SK-N-SH (cell line): ENCODE data around the gene SLC35E2B. TPM values are rescaled to one million over a fixed set of nuclear protein-coding genes. Genes with fewer than 3 reads are reported as not detected.
"Not testable (repeated sequence)": the region's sequence is repeated elsewhere in the genome, so short reads cannot be mapped to it uniquely, and the experiment has no call there.

Experiments used
- CTCF ChIA-PET: fragments of 300-600, 350-600 bp; formaldehyde crosslinking; extraction: SDS; loops from one replicate; lab custom pipeline; 2021; lab: Yijun Ruan, JAX
- POLR2A ChIA-PET: fragments of 350-600 bp; sonication (Branson Sonifier 250); formaldehyde crosslinking; extraction: SDS; loops from one replicate; lab custom pipeline; 2020; ENCODE audit warnings: antibody characterized with exemption, inconsistent platforms; lab: Yijun Ruan, JAX
- DNase-seq: peaks from one replicate; pipeline ENCODE4 v3.0.0; 2012
- H2AFZ ChIP-seq: fragments of 200-600 bp; sonication (generic); 2 replicates; pipeline ENCODE4 v1.8.1; 2016; ENCODE audit warnings: antibody characterized with exemption, mild to moderate bottlenecking, low read depth
- H3F3A ChIP-seq: fragments of 200-600 bp; sonication (generic); replicated peaks from 2 replicates; pipeline ENCODE3; 2016; ENCODE audit warnings: antibody characterized with exemption, mild to moderate bottlenecking; ENCODE audit not compliant: insufficient read depth
- H3K27ac ChIP-seq, 2 experiments: fragments of 200-500 bp in 1 of 2; fragments of 200-600 bp in 1 of 2; sonication (Bioruptor generic) in 1 of 2; sonication (generic), shearing (Covaris generic) in 1 of 2; 2 replicates each; pipeline versions ENCODE4 v1.5.1 to v1.6.1; 2014 to 2016; ENCODE audit warnings: low read depth in 2 of 2, inconsistent platforms in 1 of 2, low read length in 1 of 2, mild to moderate bottlenecking in 1 of 2, mixed read lengths in 1 of 2
- H3K27me3 ChIP-seq: fragments of 200-600 bp; sonication (generic), shearing (Covaris generic); 2 replicates; pipeline ENCODE4 v1.6.1; 2016; ENCODE audit warnings: mixed run types; ENCODE audit not compliant: insufficient read depth
- H3K36me3 ChIP-seq, 2 experiments: fragments of 200-500 bp in 1 of 2; fragments of 200-600 bp in 1 of 2; sonication (Bioruptor generic) in 1 of 2; sonication (generic) in 1 of 2; replicated peaks in 1 of 2; 2 replicates each; pipeline versions ENCODE3 to v1.5.1; 2014 to 2016; ENCODE audit warnings: low read length in 1 of 2, mild to moderate bottlenecking in 1 of 2; ENCODE audit not compliant: insufficient read depth in 2 of 2, control insufficient read depth in 1 of 2
- H3K4me1 ChIP-seq, 2 experiments: fragments of 200-500 bp in 1 of 2; fragments of 200-600 bp in 1 of 2; sonication (Bioruptor generic) in 1 of 2; sonication (generic), shearing (Covaris generic) in 1 of 2; 2 replicates each; pipeline versions ENCODE4 v1.5.1 to v1.6.1; 2014 to 2016; ENCODE audit warnings: low read depth in 1 of 2, low read length in 1 of 2, mixed run types in 1 of 2; ENCODE audit not compliant: insufficient read depth in 2 of 2, control insufficient read depth in 1 of 2
- H3K4me2 ChIP-seq: fragments of 200-600 bp; sonication (generic), shearing (Covaris generic); 2 replicates; pipeline ENCODE4 v1.6.1; 2017; ENCODE audit warnings: mixed run types
- H3K4me3 ChIP-seq, 2 experiments: fragments of 200-500 bp in 1 of 2; fragments of 200-600 bp in 1 of 2; sonication (Bioruptor generic) in 1 of 2; sonication (generic), shearing (Covaris generic) in 1 of 2; 2 replicates each; pipeline versions ENCODE4 v1.5.1 to v1.8.1; 2014 to 2016; ENCODE audit warnings: low read depth in 2 of 2, inconsistent platforms in 1 of 2, low read length in 1 of 2, mild to moderate bottlenecking in 1 of 2, mixed read lengths in 1 of 2, moderate library complexity in 1 of 2
- H3K79me2 ChIP-seq: fragments of 200-600 bp; sonication (generic); 2 replicates; pipeline ENCODE4 v1.8.1; 2017; ENCODE audit warnings: mild to moderate bottlenecking; ENCODE audit not compliant: insufficient read depth
- H3K9ac ChIP-seq: fragments of 200-600 bp; sonication (generic); 2 replicates; pipeline ENCODE4 v1.6.1; 2017; ENCODE audit warnings: mixed run types
- H3K9me2 ChIP-seq: fragments of 200-600 bp; sonication (generic); 2 replicates; pipeline ENCODE4 v1.6.1; 2017; ENCODE audit warnings: mixed run types
- H3K9me3 ChIP-seq: fragments of 200-600 bp; sonication (generic); 2 replicates; pipeline ENCODE4 v1.6.1; 2017; ENCODE audit warnings: mixed run types, mild to moderate bottlenecking, moderate library complexity
- H4K20me1 ChIP-seq: fragments of 200-600 bp; sonication (generic); 2 replicates; pipeline ENCODE4 v1.6.1; 2017; ENCODE audit warnings: mild to moderate bottlenecking, mixed run types; ENCODE audit not compliant: insufficient read depth
- CHD2 ChIP-seq: fragments of 150-350 bp; IDR thresholded peaks from 2 replicates; pipeline ENCODE4 v1.6.1; 2018; ENCODE audit warnings: low read length; ENCODE audit not compliant: partially characterized antibody
- CTCF ChIP-seq: fragments of 200-600 bp; sonication (generic); IDR thresholded peaks from 2 replicates; pipeline ENCODE4 v1.6.1; 2017; ENCODE audit warnings: antibody characterized with exemption, mild to moderate bottlenecking, moderate library complexity
- ELF1 ChIP-seq: IDR thresholded peaks from 2 replicates; pipeline ENCODE4 v1.4.0; 2012
- EP300 ChIP-seq, 2 experiments: IDR thresholded peaks; 2 replicates each; pipeline versions ENCODE4 v1.4.0 to v1.6.1; 2012; ENCODE audit warnings: borderline replicate concordance in 1 of 2, low read depth in 1 of 2, low read length in 1 of 2
- EZH2phosphoT487 ChIP-seq: fragments of 200-600 bp; sonication (generic); IDR thresholded peaks from 2 replicates; pipeline ENCODE4 v1.6.1; 2017; ENCODE audit warnings: low read depth, mixed run types, mild to moderate bottlenecking, antibody characterized with exemption, moderate library complexity, borderline replicate concordance
- FOSL2 ChIP-seq: IDR thresholded peaks from 2 replicates; pipeline ENCODE4 v1.4.0; 2012; ENCODE audit warnings: low read depth, mild to moderate bottlenecking, moderate library complexity, borderline replicate concordance
- GABPA ChIP-seq: IDR thresholded peaks from 2 replicates; pipeline ENCODE4 v1.4.0; 2012; ENCODE audit warnings: low read depth, mild to moderate bottlenecking
- GATA2 ChIP-seq: sonication (generic); formaldehyde crosslinking; IDR thresholded peaks from 2 replicates; pipeline ENCODE4 v1.5.0; 2020; ENCODE audit warnings: mild to moderate bottlenecking, missing genetic modification reagents
- POLR2AphosphoS5 ChIP-seq: IDR thresholded peaks from 2 replicates; pipeline ENCODE4 v1.6.1; 2012; ENCODE audit warnings: low read depth, low read length
- RFX5 ChIP-seq: IDR thresholded peaks from 2 replicates; pipeline ENCODE4 v1.6.1; 2012; ENCODE audit warnings: mild to moderate bottlenecking, improper control_type of control experiment, low read length
- RXRA ChIP-seq: IDR thresholded peaks from 2 replicates; pipeline ENCODE4 v1.4.0; 2012; ENCODE audit warnings: low read depth, mild to moderate bottlenecking, borderline replicate concordance
- SIN3A ChIP-seq: IDR thresholded peaks from 2 replicates; pipeline ENCODE4 v1.6.1; 2012; ENCODE audit warnings: low read depth, mild to moderate bottlenecking, low read length, moderate library complexity, borderline replicate concordance
- SMC3 ChIP-seq: IDR thresholded peaks from 2 replicates; pipeline ENCODE4 v1.6.1; 2012; ENCODE audit warnings: low read depth, low read length, improper control_type of control experiment
- TAF1 ChIP-seq: IDR thresholded peaks from 2 replicates; pipeline ENCODE4 v1.6.1; 2012; ENCODE audit warnings: low read depth, mild to moderate bottlenecking, low read length, moderate library complexity, borderline replicate concordance
- YY1 ChIP-seq: IDR thresholded peaks from 2 replicates; pipeline ENCODE4 v1.4.0; 2012; ENCODE audit warnings: low read depth, mild to moderate bottlenecking
- ZBTB33 ChIP-seq: IDR thresholded peaks from 2 replicates; pipeline ENCODE4 v1.4.0; 2012; ENCODE audit warnings: low read depth, borderline replicate concordance
- WGBS: methylation state at CpG from one replicate; pipeline ENCODE4 v1.1.6; 2017; ENCODE audit warnings: low lambda C conversion rate; 5-methylcytosine and 5-hydroxymethylcytosine counted together
- polyA plus RNA-seq, 3 experiments: library from polyadenylated mRNA; depleted of rRNA; stranded (reverse); fragments of >200 nt; gene quantifications; 2 replicates each; pipeline ENCODE4 v1.2.3, GENCODE V29; 2012

SLC35E2B gene
- polyA plus RNA-seq, 1 of the 3 experiments (the other 2 are of a cell fraction), result 20.5 TPM

- Histone ChIP-seq H3K36me3 (peaks cover 7 to 12% of the 10 kb centered on the region in 2 experiments), H3K4me2 (no peak overlapping the region), H3K4me3 (no peak overlapping the region), H3K9ac (no peak overlapping the region), H3K4me1 (peaks cover 0 to 4% of the 10 kb centered on the region in 2 experiments; a peak in 1 of 4 replicates), H3K9me3 (no peaks in the 10 kb centered on the region), H3K27ac (no peak overlapping the region), H3K79me2 (peaks cover 5% of the 10 kb centered on the region; the same call in 1 of the 2 replicates), H3K27me3 (no peaks in the 10 kb centered on the region), H2AFZ (no peak overlapping the region), H3K9me2 (no peaks in the 10 kb centered on the region), H4K20me1 (no peaks in the 10 kb centered on the region), H3F3A (peaks cover 4% of the 10 kb centered on the region)
- no peak for TF ChIP-seq GABPA
- TF ChIP-seq RXRA, result no peak
- no peak for TF ChIP-seq CTCF
- TF ChIP-seq YY1, result no peak
- TF ChIP-seq TAF1, result no peak
- TF ChIP-seq GATA2 (CRISPR knock-in tag), result no peak
- no peak for TF ChIP-seq SIN3A
- TF ChIP-seq POLR2AphosphoS5, result no peak
- TF ChIP-seq FOSL2, result no peak
- WGBS, result 92% methylated on average over 12 of the region's 17 CpGs
- no peak for DNase-seq
- ChIA-PET POLR2A (no interaction called here), CTCF (no interaction called here)
Measured at GRCh38 chr1:1732381-1732780, 39.8 kb upstream of the SLC35E2B start.

- peaks cover 0 to 4% of the 10 kb centered on the region in 2 experiments; a peak in 1 of 4 replicates for H3K4me1 ChIP-seq
- H2AFZ ChIP-seq, result no peak overlapping the region
- H3K9me2 ChIP-seq, result no peaks in the 10 kb centered on the region
- no peak for TF ChIP-seq SMC3
- no peak for TF ChIP-seq GATA2 (CRISPR knock-in tag)
- no peak for TF ChIP-seq RFX5
- TF ChIP-seq ELF1, result no peak
- no peak for TF ChIP-seq EP300 (IDR thresholded peaks at IDR 0.05; ENCODE audit: borderline replicate concordance in 1 of 2, low read depth in 1 of 2, low read length in 1 of 2)
- TF ChIP-seq ZBTB33, result no peak
- TF ChIP-seq CHD2, result no peak
- no peak for TF ChIP-seq EZH2phosphoT487
- TF ChIP-seq, all 33 proteins: peak for 0
- no peak overlapping the region for H3K4me2 ChIP-seq
- H3K9ac ChIP-seq, result no peak overlapping the region
- H4K20me1 ChIP-seq, result no peaks in the 10 kb centered on the region
- peaks cover 5% of the 10 kb centered on the region; the same call in 1 of the 2 replicates for H3K79me2 ChIP-seq
- 96% methylated on average over 10 of the region's 17 CpGs for WGBS
- peaks cover 7 to 9% of the 10 kb centered on the region in 2 experiments for H3K36me3 ChIP-seq
- peaks cover 4% of the 10 kb centered on the region for H3F3A ChIP-seq
- no peak for DNase-seq
- ChIA-PET POLR2A (interaction anchor here (0.6 kb wide), 1 partner anchor 9 kb away, joined by 4 read pairs; no protein-coding TSS in a partner anchor), CTCF (no interaction called here)
- no peaks in the 10 kb centered on the region for H3K9me3 ChIP-seq
- H3K27ac ChIP-seq, result no peak overlapping the region
- H3K27me3 ChIP-seq, result no peaks in the 10 kb centered on the region
- H3K4me3 ChIP-seq, result no peak overlapping the region
Measured at GRCh38 chr1:1730870-1731269, 38.3 kb upstream of the SLC35E2B start.

- not testable (repeated sequence) for H3K36me3 ChIP-seq
Measured at GRCh38 chr1:1730230-1730629, 37.6 kb upstream of the SLC35E2B start.

More at GRCh38 chr1:1730230-1730629, 37.6 kb upstream of the SLC35E2B start:
- H3K27ac ChIP-seq, H3F3A ChIP-seq, DNase-seq, H3K9me2 ChIP-seq, H3K9me3 ChIP-seq, CTCF ChIA-PET, POLR2A ChIA-PET, H3K9ac ChIP-seq, H3K79me2 ChIP-seq, H3K4me3 ChIP-seq, H3K4me2 ChIP-seq, H3K27me3 ChIP-seq, H3K4me1 ChIP-seq, H4K20me1 ChIP-seq, H2AFZ ChIP-seq: not testable (repeated sequence)
- 100% methylated on average over 5 of the region's 13 CpGs for WGBS
